8988T (cell line): ENCODE data around the gene FAIM2.
A peak's percentile ranks its signal among the peaks of the same experiment; 100 is the strongest.

ENCODE experiments used
- DNase-seq: peaks from one replicate; pipeline ENCODE4 v3.0.0; 2011

Gene FAIM2

DNA sequence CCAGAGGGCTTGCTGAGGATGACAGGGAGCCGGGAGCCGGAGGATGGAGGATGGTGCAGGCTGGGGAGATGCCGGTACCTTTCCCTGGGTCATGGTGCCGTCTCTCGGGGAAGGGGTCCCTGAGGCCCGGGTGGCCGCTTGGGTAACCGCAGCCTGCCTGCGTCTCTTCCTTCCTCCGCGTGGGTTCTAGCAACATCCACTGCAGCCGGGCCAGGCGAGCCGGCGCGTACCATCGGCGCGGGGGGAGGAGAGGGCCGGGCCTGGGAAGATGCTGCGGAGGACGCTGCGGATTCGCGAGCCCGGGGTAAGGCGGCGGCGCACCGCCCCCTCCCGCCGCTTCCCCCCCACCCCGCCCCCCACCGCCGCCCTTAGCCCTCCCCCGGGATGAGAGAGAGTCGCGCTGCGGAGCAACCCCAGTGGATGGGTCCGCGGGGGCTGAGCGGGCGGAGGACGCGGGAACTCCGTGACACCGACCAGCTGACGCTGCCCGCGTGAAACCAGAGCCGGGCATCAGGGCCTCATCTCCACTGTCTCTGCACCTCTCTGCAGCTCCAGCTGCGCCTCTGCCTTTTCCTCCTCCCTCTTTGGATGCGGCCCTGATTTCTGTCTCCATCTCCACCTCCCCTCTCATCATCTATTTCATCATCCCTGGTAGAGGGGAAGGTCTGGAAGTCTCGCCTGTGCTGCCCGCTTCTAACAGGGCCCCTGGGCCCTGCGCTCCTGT is at the start of gene FAIM2:
TSS of gene FAIM2 (minus strand) at position 201 of the 724 bp plus-strand sequence. CDS start at position 93, 108 bp downstream.
- no peak for DNase-seq

DNA sequence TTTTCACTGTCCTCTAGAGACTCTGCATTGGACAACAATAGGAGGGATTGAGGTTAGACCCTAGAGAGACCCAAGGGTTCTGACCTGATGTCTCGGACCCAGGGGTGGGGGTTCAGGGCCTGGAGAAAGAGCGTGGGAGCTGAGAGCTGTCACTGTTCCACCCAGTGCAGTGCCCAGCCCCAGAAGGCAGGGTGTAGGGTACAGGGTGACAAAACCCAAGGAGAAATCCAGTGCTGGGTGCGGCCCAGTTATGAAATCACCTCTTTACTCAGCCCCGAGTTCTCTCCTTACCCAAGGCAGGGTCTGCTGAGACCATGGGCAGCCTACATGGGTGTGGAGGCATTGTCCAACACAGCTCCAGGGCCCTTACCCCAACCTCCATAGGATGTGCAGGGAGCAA is 49.5 kb upstream of the FAIM2 start:
- no peak for DNase-seq

DNA sequence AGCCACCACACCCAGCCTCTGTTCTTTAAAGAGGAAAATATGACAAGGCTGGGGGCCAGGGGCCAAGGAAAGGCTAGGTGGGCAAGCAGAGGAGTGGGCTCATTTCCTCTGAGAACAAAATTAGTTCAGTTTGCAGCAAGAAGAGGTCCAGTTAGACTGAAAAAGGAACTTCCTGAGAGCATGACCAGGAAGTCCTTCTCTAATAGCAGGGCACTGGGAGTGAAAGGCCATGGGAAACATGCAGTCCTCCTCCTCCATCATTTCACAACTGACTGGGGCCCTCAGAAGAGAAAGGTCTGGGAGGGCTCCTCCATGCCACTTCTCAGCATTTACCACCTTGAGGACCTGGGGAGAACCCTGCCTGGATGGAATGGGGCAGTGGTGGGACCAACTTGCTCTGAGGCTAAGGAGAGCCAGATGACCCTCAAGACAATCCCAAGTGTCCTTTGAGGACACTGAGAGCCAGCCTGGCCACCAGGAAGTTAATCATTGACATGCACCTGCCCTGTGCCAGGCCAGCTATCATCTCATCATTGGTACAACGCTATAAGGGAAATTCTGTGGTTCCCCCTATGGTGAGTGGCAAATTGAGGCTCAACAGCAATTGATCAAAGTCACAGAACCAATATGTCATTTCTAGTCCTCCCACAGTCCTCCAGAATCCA is 48.8 kb upstream of the FAIM2 start:
- no peak for DNase-seq

DNA sequence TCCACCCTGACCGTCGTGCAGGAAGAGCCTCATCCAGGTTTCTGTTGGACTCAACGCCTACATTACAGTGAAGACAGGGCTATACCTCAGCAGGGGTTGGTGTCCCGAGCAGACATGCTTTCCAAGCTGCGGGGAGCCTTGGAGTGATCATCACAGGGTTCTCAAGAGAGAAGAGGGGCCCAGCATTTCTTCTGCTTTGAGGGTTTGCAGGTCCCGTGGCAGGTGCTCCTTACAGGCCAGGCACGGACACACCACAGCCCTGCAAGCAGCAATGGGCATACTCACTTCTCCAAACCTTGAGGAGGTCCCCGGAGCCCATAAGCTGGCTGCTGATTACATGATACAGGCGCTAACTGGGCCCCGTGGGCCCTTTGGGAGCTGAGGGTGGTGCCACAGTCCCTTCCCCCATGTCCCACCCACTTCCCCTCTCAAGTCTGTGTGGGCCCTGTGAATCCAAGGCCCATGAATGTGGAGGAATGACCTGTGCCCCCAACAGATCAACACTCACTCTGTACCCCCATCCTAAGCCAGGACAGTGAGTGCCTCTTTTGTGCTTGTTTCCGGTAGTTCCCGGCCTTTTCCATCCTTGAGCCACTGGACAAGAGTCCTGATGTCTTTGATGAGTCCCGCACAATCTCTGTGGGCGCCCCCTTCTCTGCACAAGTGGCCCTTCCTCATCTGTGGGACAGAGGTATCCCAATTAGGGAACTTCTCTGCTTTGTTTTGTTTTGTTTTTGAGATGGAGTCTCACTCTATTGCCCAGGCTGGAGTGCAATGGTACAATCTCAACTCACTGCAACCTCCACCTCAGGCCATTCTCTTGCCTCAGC is 47.9 kb upstream of the FAIM2 start:
- DNase-seq: no peak

DNA sequence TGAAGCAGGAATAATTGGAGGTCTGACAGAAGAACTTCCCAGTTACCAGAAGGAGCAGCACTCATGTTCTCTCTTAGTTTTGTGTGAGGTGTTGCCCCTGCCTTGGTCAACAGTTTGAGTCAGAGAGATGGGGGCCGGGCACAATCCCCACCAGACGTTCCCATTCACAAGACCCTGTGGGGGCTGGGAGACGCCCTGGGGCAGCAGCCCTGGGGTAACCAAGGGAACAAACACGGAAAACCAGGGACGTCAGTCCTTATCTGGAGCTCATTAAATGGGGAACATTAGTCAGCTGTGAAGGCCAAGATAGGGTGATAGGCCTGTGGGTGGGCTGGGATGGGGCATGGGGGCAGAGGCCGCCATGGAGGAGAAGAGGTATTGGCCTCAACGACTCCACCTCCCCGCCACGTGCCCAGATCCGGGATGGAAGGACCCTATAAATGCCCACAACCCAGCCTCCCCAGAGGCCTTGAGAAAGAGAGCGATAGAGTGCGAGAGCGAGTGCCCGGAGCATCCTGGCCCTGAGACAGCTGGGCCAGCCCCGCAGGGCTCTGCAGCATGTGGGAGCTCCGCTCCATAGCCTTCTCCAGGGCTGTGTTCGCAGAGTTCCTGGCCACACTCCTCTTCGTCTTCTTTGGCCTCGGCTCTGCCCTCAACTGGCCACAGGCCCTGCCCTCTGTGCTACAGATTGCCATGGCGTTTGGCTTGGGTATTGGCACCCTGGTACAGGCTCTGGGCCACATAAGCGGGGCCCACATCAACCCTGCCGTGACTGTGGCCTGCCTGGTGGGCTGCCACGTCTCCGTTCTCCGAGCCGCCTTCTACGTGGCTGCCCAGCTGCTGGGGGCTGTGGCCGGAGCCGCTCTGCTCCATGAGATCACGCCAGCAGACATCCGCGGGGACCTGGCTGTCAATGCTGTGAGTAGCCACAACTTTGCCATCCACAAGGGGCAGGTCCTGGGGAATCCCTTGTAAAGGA is 46.9 kb upstream of the FAIM2 start, which contains the start of gene AQP2:
TSS of gene AQP2 (plus strand) at position 465 of the 979 bp plus-strand sequence. CDS start at position 559, 94 bp downstream.
- DNase-seq: no peak

DNA sequence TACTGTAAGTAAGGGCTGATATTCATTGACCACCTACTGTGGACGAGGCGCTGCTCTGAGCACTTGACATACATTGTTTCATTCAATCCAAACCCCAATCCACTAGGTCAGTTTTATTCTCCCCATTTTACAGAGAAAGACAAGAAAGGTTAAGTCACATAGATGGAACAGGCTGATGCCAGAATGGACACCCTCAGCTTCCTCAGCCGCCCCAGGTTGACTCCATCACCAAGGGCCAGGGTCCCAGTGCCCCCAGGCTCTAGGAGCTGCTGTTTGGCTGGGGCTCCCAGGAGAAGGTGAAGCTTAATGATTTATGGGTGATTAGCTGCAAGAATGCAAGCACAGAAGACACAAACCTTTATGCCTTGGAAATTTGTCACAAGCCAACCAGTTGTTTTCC is 46.2 kb upstream of the FAIM2 start:
- no peak for DNase-seq

DNA sequence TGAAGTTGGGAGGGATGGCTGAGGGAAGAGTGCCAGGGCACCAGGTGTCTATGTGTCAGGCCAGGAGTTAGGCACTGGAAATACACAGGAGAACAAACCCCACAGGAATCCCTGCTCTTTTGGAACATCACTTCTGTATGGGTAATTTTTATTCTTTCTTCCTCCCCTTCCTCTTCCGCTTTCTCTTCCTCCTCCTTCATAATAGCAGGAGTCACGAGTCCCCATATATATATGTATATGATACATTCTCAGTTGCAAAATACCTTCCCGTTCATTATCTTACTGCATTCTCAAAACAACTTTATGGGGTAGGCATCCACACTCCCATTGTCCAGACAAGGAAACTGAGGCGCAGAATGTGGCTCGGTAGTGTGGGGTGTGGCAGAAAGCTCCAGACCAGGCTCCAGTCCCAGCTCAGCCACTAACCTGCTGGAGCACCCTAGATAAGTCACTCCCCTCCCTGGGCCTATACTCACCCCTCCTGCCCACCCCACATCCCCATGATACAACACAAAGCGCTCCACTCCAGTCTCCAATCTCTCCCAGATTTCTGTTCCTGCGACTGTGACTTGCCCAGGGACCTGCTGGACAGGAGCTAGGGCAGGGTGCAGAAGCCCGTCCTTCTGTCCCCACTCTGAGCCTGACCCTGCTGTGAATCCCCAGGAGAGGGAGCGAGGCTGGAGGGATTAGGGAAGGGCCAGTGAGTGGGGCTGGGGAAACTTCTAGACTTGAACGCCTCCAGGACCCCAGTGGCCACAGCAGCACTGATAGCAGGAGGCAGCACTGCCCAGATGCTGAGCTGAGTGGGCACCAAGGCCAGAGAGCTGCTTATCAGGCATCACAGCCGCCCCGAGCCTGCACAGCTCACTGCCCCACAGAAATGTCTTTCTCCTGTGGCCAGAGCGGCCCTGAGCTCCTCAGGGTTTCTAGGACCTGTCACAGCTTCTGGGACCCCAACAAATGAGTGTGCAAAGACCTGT is 45.5 kb upstream of the FAIM2 start:
- DNase-seq: no peak

DNA sequence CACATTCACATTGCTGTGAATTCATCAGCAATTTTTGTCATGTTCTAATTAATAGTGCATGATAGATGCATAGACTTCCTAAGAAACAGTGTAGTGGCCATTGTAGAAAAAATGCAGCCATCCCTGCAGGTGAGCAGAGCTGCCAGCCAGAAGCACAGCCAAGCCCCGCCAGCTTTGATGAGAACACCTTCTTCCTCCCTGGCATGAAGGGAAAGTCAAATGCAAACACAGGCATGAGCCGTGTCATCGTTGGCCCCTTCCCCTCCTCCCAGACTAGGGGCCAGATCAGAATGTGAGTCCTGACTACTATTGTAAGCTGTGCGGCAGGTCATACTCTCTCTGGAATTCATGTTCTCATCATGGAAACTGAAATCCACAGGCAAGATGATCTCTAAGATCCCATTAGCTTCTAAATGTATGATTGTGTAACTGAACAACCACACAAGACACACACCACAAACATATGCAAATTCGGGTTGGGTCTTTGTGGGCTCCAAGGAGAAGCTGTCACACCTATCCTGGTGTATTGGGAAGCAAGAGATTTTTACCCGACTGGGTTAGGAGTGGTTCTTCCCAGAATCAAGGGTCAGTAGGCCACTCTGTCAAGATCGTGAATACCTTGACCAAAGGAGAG is 44.0 kb upstream of the FAIM2 start:
- DNase-seq: no peak

DNA sequence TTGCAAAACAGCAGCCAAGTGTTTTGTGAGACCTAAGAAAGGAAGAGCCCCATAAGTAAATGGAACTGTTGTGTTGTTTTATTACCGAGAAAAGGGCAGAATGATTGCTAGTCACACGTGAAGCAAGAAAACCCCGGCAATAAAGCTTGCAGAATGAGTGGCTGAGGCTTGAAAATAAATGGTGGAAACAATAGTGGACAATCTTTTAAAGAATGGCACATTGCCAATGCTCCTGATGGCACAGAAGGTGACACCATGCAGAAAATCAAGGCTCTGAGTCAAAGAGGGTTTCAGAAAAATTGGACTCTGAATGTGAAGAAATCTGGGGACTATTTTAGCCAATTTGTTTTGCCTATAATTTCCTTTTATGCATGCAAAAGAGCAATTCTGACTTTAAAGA is 42.8 kb upstream of the FAIM2 start:
- no peak for DNase-seq

DNA sequence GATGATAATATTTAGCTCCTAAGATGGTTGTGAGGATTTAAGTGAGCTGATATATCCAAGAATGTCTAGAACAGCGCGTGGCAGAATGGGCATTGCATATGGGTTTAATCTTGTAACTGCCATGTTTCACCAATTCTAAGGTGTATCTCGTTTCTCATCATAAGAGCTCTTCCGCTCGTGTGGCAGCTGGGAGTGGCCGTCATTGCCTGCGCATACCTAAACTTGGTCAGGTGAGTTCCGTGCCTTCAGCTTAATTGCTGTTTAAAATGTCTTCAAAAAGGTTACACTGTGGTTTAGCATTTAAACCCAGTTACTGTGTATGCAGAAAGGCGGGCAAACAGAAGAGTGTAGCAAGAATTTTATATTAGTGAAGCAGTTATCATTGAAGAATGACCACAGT is 42.4 kb upstream of the FAIM2 start:
- DNase-seq: no peak

DNA sequence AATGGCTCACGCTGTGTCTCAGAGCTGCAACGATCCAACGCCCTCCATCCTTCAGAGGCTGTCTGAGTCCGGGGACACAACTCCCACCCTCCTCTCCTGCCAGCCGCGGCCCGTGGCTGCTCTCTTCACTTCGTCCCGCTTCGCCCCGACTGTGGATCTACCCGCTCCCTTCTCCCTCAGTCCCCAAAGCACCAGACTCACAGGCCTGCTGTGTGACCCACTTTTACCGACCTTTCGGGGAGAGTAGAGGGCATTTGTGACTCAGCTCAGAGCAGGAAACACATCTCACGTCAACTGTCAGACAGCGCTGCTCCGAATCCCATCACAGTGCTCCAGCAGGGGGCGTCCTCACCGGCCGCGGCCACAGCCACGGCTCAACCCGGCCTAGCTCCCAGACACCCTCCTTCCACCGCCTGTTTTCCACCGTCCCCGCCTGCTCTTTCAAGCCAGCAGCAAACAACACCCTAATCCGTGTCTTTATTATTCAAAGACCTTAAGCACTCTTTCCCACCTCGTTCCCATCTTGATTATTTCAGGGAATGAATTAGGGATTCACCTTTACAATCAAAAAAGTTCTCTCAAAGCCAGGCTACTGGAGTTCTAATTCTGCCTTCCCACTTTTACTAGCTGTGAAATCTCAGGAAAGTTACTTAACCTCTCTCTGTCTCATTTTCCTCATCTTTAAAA is 41.8 kb upstream of the FAIM2 start:
- peak; percentile 94 for DNase-seq

DNA sequence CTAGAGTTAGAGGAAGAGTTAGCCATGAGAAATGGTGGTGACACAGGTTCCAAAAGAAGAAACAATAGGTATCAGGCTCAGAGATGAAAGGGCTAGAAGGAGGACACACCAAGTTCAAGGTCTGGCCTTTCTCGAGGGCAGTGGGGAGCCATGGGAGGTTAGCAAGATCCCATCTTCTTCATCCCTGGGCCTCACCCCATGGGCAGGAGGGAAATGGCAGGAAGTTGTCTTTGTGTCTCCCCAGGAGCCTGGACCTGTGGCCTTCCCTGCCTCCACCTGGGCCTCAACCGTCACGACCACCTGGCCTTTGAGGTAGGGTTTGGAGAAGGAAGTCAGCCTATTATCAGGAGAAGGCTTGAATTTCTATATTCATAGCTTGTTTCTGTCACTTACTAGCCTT is 41.0 kb upstream of the FAIM2 start:
- DNase-seq: no peak

DNA sequence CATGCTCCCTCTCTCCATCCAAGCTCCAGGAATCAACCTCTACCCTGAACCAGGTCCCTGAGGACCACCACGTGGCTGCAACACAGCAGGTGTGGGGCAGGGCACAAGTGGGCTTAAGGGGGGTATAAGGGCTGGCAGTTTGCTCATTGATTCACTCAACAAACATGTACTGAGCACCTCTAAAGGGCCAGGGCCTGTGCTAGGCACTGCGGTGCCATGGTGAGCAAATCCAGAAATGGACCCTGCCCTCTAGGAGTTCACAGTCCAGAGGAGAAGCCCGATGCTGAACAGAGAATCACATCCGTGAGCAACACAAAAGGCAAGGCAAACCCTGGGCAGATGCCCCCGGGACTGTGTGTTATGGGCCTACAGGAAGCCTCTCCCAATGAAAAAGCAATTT is 40.3 kb upstream of the FAIM2 start:
- DNase-seq: no peak

DNA sequence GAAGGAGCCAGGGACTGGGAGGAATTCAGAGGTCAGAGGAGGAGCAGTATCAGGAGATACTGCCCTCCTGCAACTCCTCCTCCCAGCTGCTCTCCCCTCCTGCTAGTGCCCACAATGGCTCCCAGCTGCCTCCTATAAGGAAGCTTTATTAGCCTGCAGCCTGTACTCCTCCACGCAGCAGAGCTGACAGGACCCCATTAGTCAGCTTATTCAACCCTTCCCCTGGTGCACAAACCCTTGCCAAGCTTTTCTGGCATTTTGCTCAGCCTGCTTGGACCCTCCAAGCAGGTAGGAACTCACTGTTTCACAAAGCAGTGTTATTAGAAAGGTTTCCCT is 39.9 kb upstream of the FAIM2 start:
- DNase-seq: no peak

DNA sequence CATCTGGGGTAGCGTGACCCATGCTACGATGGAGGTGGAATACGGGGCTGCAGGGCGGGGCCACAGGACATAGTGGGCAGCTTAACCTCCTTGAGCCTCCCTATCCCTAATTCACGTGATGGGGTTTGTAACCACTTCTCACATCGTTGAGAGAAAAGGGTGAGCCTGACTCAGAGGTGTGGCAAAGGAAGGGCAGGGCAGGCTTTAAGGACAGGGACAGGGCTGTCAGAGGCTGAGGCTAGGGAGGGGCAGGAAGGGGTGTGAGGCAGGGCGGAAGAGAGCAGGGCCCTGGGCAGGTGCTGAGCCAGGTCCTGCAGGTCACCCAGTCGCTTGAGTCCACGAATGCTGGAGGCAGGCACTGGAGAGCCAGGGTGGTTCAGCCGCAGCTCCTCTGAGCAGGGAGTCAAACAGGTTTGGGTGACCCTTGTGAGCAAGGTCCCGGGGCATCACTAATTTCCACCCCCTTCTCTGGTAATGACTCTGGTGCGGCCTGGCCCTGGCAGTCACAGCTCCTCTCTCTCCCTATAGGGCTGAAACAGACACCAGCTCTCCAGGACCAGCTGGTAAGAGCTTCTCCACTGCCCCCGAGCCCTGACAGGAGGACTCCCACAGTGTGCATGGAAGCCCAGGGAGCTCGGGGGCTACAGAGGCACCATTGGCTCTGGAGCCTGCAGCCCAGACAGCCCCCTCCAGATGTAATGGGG is 39.4 kb upstream of the FAIM2 start:
- no peak for DNase-seq

DNA sequence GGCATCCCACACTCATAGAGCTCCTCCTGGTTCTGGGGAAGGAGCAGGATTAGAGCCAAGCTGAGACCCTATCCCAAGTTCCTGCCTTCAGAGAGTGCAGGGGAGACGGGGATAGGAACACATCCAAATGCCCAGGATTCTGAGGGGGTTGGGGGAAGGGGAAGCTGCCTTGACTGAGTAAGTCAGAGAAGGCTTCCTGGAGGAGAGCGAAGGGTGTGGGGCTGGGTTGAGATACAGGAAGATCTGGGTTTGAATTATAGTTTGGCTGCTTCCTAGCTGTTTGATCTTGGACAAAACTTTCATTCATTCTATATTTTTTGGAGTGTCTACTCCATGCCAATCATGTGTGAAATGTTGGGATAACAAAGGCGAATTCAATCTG is 38.8 kb upstream of the FAIM2 start:
- DNase-seq: no peak

DNA sequence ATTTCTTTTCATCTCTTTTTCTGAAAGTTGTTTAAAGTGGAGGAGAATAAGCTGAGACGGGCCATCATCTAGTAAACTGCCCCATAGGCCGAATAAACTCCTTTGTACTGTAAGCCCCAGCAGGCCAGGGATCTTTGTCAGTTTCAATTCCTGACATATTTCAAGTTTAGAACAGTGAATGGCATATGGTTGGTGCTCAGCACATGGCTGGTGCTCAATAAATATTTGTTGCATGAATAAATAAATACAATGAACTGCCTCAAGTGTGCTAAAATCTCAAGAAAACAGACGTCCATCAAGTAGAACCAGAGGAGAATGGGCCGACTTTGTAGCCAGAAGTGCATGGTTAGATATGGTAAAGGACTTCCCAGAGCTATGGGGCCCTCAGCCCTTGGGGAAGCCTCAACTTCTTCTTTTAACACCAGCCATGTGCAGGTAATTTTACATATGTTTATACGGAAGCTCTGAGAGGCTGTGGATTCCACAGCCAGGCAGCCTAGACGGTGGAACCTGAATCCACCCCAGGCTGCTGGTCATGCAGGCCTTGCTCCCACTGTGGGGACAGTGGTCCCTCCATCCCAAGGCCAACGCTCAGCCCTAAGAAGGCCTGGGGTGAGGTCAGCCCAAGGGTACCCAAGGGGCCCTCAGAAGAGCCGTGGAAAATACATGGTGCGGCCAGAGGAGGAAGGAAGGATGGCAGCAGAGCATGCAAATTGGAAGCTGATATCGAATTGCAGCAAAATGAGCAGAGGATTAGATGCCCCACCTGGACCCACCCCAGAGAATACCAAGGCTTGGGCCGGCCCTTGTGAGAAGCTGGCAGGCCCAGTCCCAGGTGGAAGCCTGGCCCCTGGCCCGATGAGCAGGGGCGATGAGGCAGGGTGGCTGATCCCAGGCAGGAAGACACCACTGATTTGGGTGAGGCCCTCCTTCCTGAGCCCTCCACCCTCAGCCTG is 38.1 kb upstream of the FAIM2 start:
- no peak for DNase-seq

DNA sequence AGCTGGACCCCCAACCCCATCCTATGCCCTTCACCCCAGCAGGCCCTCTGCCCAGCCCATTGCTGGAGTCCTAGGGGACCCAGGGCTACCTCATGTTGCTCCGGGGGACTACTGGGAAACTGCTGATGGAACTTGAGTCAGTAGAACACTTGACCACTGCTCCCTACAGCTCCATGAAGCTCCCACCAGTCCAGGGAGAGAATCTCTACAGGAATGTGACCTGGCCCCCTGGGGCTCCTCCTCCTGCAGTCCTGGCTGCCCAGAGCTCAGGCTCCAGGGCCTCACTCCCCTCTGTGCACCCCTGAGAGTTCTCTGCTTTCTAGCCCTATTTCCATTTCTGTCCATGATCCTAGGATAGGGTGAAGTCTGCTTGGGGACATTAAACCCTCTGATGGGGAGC is 36.0 kb upstream of the FAIM2 start:
- no peak for DNase-seq
